Measurements from ENCODE around the gene TSPAN14. TPM values are rescaled to one million over a fixed set of nuclear protein-coding genes. Genes with fewer than 3 reads are reported as not detected.

Gene TSPAN14
- total RNA-seq, 2 donors from 2014 or later, result 24.2 to 34.7 TPM

- peaks cover 0 to 74% of the 10 kb centered on the region in 2 donors for H3K4me1 ChIP-seq
- H3K27me3 ChIP-seq, result no peaks in the 10 kb centered on the region
- no peak for DNase-seq (ENCODE audit: low spot score)
- TF ChIP-seq, protein P1, sequence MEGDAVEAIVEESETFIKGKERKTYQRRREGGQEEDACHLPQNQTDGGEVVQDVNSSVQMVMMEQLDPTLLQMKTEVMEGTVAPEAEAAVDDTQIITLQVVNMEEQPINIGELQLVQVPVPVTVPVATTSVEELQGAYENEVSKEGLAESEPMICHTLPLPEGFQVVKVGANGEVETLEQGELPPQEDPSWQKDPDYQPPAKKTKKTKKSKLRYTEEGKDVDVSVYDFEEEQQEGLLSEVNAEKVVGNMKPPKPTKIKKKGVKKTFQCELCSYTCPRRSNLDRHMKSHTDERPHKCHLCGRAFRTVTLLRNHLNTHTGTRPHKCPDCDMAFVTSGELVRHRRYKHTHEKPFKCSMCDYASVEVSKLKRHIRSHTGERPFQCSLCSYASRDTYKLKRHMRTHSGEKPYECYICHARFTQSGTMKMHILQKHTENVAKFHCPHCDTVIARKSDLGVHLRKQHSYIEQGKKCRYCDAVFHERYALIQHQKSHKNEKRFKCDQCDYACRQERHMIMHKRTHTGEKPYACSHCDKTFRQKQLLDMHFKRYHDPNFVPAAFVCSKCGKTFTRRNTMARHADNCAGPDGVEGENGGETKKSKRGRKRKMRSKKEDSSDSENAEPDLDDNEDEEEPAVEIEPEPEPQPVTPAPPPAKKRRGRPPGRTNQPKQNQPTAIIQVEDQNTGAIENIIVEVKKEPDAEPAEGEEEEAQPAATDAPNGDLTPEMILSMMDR (IDR thresholded peaks at IDR 0.05), result no peak
- peak overlapping the region; percentile 4 to 8 for H3K27ac ChIP-seq
- H3K9me3 ChIP-seq, result no peaks in the 10 kb centered on the region
- H3K4me3 ChIP-seq, result no peak overlapping the region
- peaks cover 22% of the 10 kb centered on the region for H3K36me3 ChIP-seq
These were observed 39.5 kb downstream of the TSPAN14 start for GRCh38 chr10:80493522-80494051.

DNA sequence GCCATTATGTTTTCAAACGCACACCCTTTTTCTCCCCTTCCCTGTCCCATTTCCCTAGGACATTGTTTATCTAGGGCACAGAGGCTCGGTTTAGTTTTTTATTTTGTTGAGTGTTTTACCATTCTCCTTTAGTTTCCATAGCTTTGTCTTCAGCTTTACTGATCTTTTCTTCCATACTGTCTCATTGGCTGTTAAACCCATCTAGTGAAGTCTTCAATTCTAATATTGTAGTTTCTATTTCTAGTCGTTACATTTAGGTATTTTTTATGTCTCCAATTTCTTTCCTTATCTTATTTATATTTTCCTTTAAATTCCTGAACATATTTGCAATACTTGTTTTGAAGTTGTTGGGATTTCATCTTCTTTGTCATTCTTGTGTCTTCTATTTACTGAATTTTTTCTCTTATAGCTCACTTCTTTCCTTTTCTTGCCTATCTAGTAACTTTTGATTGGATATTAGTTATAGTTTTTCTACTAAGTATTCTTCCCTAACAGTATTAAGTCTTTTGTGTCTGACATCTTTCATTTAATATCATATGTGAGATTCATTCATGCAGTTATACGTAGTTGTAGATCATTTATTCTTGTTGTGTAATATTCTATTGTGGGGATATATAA lies 42.6 kb downstream of the TSPAN14 start:
- H3K27me3 ChIP-seq, result no peaks in the 10 kb centered on the region
- H3K4me3 ChIP-seq, result no peak overlapping the region
- peaks cover under 1% of the 10 kb centered on the region for H3K36me3 ChIP-seq
- TF ChIP-seq, protein P1 (IDR thresholded peaks at IDR 0.05), result no peak
- H3K4me1 ChIP-seq, result peaks cover 0 to 89% of the 10 kb centered on the region in 2 donors
- no peaks in the 10 kb centered on the region for H3K9me3 ChIP-seq
- DNase-seq (ENCODE audit: low spot score), result no peak
- H3K27ac ChIP-seq, result peak overlapping the region in 1 of 2 donors; percentile 77

GRCh38 chr10:80497187-80498077 lies 43.3 kb downstream of the TSPAN14 start:
- Histone ChIP-seq H3K4me3 (no peak overlapping the region), H3K9me3 (no peaks in the 10 kb centered on the region), H3K27ac (peak overlapping the region; percentile 77 to 80), H3K36me3 (no peaks in the 10 kb centered on the region), H3K27me3 (no peaks in the 10 kb centered on the region), H3K4me1 (peaks cover 0 to 92% of the 10 kb centered on the region in 2 donors)
- DNase-seq (ENCODE audit: low spot score), result peak; percentile 76
- TF ChIP-seq, protein P1 (IDR thresholded peaks at IDR 0.05), result no peak

DNA sequence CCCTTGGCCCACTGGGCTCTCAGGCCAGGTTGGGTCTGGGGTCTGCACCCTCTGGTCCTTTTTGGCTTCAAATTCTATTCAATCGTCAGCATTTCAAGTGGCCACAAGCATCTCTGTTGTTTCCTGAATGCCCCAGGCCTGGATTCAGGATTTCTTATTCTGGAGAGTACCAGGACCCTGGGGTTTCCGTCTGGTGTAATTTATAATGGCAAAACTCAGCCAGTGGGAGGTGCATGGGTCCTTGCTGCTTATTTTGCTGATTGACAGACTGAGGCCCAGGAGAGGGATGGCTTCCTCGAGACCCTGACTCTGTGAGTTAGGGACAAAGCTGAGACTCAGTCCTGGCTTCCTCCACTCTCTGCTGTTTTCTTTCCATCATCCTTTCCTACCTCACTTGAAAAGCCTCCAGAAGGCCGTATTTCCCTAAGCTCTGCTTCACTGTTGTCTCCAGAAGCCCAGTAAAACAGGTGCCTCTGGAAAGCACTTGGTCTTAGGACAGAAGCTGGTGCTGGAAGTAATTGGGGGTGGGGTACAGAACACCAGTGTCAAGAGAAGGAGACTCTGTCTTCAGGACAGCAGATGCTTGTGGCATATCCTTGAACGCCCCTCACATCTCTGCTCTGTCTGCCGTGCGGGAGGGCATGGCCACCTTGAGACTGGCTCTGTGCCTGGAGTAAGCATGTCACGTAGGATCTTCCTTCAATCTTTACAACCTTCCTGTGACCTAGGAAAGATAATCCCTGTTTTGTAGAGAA lies 44.1 kb downstream of the TSPAN14 start:
- DNase-seq (ENCODE audit: low spot score), result no peak
- no peaks in the 10 kb centered on the region for H3K9me3 ChIP-seq
- H3K36me3 ChIP-seq, result no peaks in the 10 kb centered on the region
- TF ChIP-seq, protein P1 (IDR thresholded peaks at IDR 0.05), result no peak
- peak overlapping the region; percentile 77 to 80 for H3K27ac ChIP-seq
- peaks cover 0 to 94% of the 10 kb centered on the region in 2 donors for H3K4me1 ChIP-seq
- H3K27me3 ChIP-seq, result no peaks in the 10 kb centered on the region
- H3K4me3 ChIP-seq, result no peak overlapping the region

GRCh38 chr10:80498833-80499741 lies 45.0 kb downstream of the TSPAN14 start:
- H3K9me3 ChIP-seq, result no peaks in the 10 kb centered on the region
- TF ChIP-seq, protein P1 (IDR thresholded peaks at IDR 0.05), result no peak
- peak; percentile 97 for DNase-seq (ENCODE audit: low spot score)
- peaks cover 0 to 94% of the 10 kb centered on the region in 2 donors for H3K4me1 ChIP-seq
- H3K36me3 ChIP-seq, result no peaks in the 10 kb centered on the region
- peak overlapping the region; percentile 77 to 80 for H3K27ac ChIP-seq
- H3K4me3 ChIP-seq, result no peak overlapping the region
- H3K27me3 ChIP-seq, result no peaks in the 10 kb centered on the region
